ENCODE measurements around the gene GLIPR1.
"Not testable (repeated sequence)": the region's sequence is repeated elsewhere in the genome, so short reads cannot be mapped to it uniquely, and the experiment has no call there.

Gene GLIPR1

DNA sequence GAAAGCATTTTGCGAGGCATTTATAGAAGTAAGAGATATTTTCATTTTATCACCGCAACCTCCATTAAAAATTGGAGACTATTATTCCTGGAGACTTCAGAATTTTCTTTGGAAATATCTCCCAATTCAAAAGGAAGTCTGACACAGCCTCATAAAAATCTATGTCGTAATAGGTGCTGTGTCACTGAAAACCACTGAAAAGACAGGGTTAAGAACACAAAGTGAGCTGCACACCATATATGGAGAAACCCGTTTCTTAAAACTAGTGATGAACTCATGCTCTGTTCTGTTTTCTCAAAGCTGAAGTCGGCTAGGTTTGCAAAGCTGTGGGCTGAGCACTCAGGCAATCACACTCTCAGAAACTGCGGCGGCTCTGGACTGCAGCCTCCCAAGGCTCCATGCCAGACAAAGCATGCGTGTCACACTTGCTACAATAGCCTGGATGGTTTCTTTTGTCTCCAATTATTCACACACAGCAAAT, at the start of gene GLIPR1:
TSS of gene GLIPR1 (plus strand) at position 287 of the 481 bp plus-strand sequence. CDS start at position 413, 126 bp downstream.
- peak; percentile 52 to 62 for DNase-seq

DNA sequence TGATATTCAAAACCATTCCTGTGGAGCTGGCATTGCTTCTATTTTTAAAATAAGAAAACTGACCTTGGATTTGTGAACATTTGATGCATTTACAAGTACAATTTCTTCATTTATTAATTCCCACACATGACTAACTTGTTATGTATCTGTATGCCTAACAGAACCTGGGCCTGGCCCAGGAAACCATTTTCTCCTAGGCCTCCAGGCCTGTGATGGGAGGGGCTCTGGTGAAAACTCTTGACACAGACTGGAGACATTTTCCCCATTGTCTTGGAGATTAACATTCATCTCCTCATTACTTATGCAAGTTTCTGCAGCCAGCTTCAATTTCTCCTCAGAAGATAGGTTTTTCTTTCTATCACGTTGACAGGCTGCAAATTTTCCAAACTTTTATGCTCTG, 47.6 kb upstream of the GLIPR1 start:
- DNase-seq, result no peak

DNA sequence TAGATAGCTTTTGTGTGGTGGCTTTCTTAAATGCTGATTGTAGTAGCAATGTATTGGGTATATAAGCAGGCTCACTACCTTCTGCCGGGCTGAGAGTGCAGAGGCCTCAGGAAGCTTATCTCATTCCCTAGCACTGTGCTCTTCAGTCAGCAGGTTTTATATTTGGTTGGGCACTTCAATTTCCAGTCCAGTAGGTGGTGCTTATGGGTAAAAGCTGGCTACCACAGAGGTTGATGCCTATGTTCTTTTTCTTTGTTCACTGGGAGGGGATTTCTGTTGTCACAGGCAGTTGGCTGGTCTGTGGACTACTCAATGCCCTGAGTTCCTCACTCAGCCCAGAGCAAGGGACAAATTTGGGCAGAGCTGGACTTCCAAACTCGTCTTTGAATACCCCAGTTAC, 43.0 kb upstream of the GLIPR1 start:
- no peak for DNase-seq

DNA sequence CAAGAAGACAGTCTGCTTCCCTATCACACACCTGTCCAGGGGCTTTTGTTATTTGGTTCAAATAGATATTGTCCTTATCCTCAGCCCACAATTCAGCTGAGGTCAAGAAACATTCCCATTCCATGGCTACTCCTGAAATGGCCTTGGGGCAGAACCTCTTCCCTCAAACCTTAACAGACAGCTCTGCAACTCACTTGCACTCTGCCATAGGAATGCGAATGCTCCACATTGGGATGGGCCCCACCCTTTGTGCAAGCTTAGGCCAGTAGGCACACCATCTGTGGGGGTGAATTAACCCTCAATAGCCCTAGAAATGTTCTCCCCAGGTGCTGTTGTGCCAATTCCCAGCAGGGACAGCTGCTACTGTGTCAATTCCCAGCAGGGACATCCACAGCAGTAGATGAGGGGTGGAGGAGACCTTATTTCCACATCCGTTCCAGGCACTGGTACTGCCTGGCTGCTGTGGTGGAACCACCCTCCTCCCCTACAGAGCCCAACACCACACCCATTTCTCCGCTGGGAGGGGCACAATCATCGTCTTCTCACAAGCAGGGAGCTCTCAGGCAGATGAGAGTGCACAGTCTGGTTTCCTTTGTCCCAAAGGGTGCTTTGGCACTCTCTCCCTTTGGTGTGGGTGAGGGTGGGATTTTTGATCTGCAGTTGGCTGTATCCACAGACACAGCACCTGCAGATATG, 42.3 kb upstream of the GLIPR1 start:
- DNase-seq, result no peak

DNA sequence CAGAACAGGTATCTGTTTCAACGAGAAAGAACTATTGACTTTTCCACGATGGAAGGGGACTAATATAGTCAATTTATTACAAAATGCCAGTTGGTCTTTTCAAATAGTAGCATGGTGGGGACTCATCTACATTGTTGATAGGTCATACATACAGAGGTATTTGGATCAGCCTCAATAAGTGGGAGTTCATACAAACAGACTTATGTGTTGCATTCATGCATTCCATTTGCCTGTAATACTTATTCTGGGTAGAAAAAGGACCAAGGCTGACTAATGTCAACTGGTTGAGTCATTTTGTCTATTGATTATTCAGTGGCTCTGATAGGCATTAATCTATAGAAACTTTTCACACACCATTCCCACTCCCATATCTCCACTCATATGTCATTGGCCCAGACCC, 41.5 kb upstream of the GLIPR1 start:
- no peak for DNase-seq

DNA sequence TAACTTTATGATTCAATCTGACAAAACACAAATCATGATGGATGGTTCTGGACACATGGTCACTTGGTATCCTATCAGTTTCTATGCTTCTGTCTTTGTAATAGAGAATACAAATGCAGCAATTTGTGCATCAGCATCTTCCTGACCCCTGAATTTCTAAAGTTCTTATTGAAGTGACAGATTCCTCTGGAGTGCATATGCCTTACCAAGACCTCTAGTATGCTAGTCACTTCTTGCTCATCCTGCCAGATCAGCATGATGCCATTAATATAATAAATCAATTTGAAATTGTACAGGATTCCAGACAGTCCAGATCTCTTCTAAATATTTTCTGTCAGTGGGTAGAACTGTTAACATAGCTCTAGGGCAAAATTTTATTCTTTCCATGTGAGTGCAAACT, 40.6 kb upstream of the GLIPR1 start:
- DNase-seq, result no peak

DNA sequence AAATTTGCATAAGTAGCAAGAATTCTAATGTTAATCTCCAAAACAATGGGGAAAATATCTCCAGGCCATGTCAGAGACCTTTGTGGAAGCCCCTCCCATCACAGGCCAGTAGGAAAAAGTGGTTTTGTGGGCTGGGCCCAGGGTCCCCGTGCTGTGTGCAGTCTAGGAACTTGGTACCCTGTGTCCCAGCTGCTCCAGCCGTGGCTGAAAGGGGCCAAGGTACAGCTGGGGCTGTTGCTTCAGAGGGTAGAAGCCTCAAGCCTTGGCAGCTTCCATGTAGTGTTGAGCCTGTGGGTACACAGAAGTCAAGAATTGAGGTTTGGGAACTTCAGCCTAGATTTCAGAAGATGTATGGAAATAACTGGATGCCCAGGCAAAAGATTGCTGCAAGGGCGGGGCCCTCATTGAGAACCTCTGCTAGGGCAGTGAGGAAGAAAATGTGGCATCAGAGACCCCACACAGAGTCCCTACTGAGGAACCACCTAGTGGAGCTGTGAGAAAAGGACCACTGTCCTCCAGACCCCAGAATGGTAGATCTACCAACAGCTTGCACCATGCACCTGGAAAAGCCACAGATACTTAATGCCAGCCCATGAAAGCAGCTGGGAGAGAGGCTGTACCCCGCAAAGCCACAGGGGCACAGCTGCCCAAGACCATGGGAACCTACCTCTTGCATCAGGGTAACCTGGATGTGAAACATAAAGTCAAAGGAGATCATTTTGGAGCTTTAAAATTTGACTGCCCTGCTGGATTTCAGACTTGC, 38.7 kb upstream of the GLIPR1 start:
- not testable (repeated sequence) for DNase-seq

DNA sequence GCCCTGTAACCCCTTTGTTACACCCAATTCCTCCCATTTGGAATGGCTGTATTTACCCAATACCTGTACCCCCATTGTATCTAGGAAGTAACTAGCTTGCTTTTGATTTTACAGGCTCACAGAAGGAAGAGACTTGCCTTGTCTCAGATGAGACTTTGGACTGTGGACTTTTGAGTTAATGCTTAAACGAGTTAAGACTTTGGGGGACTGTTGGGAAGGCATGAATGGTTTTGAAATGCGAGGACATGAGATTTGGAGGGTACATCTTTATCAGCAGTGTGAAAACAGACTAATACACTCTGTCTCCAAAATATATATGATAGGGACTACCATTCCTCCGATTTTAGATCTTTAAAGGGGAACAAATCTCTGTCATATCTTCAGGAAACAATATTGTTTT, 38.1 kb upstream of the GLIPR1 start:
- not testable (repeated sequence) for DNase-seq

DNA sequence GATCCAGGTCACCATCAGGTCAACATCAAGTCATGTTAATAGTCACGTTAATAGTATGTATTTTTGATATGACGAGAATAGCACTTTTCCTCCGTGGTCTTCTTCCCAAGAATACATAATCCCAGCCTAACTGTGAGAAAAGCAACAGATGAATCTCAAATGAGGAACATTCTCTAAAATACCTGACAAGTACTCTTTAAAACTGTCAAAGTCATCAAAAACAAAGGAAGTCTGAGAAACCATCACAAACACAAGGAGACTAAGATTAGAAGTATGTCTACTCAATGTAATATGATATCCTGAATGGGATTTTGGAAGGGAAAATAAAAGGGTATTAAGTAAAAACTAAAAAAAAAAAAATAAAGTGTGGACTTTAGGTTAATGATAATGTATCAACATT, 36.8 kb upstream of the GLIPR1 start:
- DNase-seq, result no peak

DNA sequence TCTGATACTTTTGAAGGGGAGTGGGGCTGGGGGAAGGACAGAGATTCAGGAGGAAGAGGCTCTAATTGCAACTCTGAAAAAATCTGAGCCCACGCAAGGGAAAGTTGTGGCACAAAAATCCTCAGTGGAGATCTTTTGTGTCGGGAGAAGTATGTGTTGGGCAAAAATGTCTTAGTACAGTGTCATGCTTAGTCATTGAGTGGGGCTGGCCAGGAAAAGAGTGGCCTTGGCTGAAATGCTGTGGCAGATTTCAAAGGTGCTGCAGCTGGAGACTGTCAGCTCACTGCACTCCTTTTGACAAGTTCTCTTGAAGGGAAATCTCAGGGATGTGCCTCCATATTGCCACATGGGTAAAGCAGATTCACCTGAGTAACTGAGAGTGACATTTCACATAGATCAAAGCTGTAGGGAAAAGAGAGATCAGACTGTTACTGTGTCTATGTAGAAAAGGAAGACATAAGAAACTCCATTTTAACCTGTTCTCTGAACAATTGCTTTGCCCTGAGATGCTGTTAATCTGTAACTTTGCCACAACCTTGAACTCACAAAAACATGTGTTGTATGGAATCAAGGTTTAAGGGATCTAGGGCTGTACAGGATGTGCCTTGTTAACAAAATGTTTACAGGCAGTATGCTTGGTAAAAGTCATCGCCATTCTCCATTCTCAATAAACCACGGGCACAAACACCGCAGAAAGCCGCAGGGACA, 36.0 kb upstream of the GLIPR1 start:
- DNase-seq, result no peak

DNA sequence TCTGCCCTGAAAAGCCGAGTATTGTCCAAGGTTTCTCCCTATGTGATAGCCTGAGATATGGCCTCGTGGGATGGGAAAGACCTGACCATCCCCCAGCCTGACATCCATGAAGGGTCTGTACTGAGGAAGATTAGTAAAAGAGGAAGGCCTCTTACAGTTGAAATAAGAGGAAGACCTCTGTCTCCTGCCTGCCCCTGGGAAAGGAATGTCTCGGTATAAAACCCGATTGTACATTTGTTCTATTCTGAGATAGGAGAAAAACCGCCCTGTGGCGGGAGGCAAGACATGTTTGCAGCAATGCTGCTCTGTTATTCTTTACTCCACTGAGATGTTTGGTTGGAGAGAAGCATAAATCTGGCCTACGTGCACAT, 35.4 kb upstream of the GLIPR1 start:
- DNase-seq, result not testable (repeated sequence)

DNA sequence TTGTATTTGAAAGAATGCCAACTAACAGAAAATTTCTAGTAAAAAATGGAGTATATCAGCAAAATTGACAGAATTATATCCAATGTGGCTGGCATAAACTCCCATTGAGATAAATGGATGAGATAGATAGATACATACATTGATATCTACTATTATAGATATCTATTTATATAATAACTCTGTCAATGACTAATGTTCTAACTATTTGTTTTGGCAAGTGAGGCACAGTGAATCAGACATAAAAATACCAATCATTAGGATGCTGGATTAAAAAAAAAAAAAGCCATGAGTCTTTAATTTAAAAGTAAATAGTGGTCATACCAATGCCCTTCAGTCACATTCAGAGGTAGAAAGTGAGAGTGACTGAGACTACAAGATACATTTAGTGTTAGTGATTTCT, 33.7 kb upstream of the GLIPR1 start:
- no peak for DNase-seq

DNA sequence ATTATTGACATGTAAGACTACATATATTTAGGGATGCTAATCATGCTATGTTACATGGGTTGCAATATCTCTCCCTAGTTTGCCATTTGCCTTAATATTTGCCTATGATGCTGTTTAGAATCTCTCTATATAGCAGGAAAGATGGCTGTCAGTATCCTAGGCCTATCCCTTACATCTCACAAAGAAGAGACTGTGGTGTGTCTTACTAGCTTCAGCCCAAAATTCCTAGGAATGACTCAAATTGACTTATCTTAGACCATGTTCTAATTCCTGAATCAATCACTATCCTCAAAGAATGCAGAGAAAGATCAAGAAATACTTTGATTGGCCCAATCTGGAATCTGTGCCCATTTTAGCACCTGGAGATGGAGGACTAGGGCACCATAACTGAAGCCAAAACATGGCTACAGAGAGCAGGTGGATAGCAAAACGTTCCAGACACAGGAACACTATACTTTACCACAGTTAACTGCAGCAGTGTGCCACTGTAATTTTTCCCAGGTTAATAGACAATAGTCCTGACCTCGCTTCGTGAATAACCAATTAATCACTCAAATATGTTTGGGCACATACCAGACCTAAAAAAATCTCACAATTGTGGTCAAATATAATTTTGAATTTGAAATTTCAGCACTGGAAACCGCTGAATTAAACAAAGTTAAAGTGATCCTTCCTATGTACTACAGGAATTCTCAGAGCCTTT, 32.7 kb upstream of the GLIPR1 start:
- DNase-seq, result no peak

DNA sequence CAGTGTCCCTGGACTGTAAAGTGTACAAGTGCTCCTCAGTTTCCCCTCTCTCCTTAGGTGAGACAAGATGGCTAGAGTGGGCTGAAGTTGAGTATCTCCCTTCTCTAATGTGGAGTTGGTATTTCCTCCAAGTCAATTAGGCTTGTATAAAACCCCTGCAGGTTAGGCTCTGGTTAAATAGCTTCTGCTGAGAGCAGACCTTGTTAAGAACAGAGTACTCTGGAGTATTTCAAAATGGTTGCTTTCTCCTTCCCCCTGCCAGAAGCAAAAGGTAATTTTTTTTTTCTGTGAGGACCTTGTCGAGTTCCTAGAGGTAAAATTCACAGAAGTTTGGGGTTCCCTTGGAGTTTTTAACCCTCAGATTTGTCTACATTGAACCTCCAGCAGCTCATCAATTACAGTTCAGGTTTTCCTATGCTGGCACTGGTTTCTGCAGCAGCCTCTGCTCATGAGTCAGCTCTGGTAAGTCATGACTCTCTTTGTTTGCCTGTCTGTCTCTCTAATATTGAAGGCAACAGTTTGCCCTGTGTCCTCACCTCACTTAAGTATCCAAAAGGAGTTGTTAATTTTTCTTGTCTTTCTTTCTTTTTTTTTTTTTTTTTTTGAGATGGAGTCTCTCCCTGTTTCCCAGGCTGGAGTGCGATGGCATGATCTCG, 27.8 kb upstream of the GLIPR1 start:
- no peak for DNase-seq

DNA sequence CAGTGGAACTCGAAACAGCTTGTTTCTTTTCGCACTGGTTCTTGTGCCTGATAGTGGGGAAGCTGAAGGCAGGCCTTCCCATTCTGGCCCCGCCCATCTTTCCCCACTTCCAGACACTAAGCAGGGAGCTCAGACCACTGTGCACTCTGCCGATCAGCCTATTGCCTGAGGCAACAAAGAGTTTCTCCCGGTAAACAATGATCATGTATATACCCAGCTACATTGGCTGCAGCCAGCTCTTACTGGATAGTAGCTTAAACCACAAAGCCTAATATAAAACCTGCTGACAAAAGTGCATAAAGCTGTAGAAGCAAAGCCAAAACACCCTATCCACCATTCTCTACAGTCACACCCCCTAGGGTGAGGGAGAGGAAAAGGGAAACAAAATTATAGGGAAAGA, 24.7 kb upstream of the GLIPR1 start:
- no peak for DNase-seq

DNA sequence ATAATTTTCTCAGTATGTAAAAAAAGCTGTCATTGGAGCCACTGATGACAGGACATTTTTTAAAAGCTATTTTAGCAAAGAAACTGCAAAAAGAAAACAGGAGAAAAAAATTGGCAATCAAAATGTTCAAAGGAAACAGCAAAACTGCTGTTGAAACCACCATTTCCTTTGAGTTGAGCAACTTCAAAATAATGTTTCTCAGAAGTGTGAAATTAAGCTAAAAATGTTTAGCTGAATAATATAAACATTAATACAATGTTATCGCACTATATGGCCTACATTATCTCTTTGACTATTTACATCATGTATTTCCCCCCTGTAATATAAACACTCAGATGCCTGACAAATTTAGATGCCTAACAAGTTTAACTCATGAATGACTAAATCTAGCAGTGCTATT, 23.4 kb upstream of the GLIPR1 start:
- no peak for DNase-seq

DNA sequence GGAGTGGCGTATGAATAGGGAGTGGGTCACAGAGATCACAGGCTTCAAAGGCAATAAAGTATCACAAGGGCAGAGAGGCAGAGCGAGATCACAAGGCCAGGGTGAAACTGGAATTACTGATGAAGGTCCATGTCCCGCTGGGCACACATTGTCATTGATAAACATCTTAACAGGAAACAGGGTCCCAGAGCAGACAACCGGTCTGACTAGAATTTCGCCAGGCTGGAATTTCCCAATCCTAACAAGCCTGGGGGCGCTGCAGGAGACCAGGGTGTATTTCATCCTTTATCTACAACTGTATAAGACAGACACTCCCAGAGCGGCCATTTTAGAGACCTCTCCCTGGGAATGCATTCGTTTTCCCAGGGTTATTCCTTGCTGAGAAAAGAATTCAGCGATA, 22.7 kb upstream of the GLIPR1 start:
- DNase-seq, result not testable (repeated sequence)

DNA sequence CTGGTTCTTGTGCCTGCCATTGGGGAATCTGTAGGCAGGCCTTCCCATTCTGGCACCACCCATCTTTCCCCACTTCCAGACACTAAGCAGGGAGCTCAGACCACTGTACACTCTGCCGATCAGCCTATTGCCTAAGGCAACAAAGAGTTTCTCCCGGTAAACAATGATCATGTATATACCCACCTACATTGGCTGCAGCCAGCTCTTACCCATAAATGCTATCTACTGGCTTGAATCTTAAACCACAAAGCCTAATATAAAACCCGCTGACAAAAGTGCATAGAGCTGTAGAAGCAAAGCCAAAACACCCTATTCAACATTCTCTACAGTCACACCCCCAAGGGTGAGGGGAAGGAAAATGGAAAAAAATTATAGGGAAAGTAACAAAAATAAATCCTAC, 20.8 kb upstream of the GLIPR1 start:
- DNase-seq, result no peak

DNA sequence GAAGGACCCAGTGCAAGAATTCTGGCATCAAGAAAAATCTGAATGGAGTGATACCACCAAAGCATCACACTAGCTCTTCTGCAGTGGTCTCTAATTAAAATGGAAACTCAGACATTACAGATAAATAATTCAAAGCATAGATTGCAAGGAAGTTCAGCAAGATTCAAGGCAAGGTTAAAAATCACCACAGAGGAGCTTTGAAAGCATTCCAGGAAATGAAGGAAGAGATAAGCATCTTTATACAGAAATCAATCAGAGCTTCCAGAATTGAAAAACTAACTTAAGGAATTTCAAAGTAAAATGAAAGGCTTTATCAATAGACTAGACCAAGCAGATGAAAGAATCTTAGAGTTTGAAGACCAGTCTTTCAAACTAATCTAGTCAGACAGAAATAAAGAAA, 20.4 kb upstream of the GLIPR1 start:
- no peak for DNase-seq

DNA sequence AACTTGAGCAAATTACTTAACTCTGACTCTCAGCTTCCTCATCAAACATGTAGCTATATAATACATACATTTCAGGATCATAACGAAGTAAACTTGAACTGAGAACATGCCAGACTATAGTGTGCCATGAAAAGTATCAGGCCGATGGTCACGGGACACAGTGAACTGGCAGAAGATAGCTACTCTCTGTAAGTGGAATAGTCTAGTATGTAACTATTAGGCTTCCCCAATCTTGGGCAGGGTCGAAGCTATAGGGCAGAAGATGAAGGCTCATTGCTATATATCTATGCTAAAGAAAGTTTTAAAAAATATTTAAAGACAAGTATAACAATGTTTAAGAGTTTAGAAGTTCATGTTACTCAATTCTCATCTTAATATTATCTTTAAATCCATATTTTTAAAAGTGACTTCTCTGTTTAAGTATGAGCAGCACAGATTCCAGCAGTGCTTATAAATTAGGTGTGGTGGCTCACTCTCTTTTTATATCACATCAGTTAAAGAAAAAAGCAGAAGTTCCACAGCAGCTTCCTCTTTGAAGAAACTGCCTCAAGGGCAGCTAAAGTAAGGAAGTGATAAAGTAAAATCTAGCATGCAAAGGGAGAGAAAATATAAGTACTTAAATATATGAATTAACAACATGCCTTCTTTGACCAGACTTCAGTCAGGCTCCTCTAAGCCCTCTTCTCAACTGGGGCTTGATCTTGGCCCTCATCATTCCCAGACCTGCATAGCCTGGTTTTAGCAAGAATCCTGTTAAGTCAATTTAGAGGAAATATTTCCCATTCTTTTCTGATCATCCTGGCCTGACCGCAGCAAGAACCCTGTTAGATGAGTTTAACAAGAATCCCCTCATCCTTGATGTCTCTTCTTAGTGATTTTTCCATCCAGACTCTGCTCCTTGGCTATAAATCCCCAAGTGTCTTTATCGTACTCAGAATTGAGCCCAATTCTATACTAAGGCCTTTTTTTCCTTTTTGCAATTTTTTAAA, 8.4 kb upstream of the GLIPR1 start:
- DNase-seq, result no peak

DNA sequence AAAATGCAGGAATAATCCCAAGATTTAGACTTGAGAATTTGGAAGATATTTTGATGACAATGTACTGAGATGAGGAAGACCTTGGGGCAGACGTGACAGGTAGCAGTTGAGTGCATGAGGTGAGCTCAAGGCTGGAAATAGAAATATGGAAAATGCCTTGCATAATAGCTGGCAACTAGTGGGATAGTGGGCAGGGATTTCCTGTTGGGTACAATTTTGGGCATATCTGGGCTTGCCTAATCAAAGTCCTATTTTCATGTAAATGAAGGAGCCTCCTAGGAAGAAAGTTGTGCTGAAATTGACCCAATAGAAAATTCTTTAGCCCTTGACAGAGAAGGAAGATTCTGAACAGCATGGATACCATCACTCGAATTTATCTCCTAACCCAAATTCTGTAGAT, 6.4 kb upstream of the GLIPR1 start:
- no peak for DNase-seq
